Stromal cell of bone marrow (primary cell): Measurements from ENCODE around the gene THBS3.

Experiments
- DNase-seq: peaks from one replicate; pipeline ENCODE4 v3.0.0-alpha.2; 2012; ENCODE audit warnings: low read depth

Gene THBS3

DNA sequence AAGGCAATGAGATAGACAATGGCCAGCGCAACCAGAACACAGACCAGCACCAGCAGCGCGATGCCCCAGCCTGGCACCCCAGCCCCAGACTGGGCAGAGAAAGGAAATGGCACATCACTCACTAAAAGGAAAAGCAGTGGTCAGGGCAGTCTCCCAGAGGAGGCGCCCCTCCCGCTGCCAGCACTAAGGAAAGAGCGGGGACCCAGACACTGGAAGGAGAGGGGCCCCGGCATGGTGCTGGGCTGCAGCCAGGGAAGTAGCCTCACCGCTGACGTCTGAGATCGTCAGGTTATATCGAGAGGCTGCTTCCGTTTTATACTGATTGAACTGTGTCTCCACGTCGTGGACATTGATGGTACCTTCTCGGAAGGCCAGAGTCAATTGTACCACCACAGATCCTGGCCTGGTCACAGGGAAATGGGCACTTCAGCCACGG, 20.2 kb downstream of the THBS3 start:
- DNase-seq: no peak

DNA sequence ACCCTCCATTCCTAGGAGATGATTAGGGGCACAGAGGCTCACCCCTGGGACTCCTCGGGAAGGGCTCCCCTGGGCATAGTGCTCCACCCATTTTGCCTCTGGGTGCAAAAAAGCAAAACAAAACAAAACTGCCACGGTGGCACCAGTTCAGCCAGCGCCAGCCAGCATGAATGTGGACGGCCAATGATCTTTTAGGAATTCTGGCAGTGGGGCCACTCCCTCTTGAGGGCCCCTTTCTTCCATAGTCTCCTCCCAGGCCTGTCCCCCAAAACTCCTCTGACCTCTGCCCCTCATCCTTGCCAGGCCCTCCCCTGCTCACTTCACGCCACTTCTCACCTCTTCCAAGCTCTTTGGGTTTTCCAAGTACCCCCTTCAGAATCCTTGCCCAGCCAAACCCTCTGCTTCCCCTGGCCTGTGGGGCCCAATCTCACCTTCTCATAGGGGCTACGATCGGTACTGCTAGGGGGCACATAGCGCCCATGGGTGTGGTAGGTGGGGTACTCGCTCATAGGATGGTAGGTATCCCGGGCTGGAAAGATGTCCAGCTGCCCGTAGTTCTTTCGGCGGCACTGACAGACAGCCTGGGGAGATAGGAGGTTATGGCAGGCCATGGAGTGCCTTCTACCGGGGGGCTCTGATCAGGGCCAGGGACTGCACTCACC, 20.8 kb downstream of the THBS3 start:
- DNase-seq: no peak

DNA sequence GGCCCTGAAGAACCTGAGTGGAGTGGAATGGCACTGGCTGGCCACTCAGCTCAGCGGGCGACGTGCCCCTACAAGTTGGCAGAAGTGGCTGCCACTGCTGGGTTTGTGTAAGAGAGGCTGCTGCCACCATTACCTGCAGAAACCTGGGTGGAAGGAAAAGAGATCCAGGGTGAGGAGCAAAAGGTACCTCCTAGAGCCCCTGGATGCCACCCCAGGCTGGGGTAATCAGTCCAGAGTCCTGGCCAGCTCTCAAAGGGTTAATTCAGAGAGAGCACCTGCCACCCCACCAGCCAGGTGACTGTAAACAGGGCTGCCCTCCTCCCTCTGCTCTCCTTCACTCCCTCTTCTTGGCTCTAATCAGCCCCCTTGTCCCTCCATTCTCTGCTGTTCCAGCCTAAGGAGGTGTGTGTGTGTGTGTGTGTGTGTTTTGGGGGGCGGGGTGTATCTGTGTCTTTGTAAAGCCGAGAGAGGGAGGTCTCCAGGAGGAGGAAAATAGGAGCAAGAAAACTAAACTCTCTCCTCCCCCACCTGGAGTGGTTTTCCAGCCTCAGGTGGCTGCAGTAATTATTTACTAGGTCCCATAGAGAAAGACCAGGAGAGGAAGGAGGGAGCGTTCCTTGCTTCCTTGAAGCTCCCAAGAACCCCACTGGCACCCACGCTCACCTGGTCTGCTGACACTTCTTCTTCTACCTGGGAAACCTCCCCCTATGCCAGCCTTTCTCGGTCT, 21.5 kb downstream of the THBS3 start:
- DNase-seq: no peak

DNA sequence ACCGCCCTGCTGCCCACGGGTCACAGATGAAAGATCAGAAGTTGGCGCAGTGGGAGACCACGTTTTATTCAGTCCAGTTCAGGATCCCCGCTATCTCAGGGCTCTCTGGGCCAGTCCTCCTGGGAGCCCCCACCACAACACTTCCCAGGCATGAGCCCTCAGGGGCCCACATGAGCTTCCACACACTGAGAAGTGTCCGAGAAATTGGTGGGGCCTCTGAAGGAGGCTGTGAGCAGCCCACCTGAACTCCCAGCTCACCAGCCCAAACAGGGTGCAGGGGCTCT, 22.0 kb downstream of the THBS3 start:
- no peak for DNase-seq

DNA sequence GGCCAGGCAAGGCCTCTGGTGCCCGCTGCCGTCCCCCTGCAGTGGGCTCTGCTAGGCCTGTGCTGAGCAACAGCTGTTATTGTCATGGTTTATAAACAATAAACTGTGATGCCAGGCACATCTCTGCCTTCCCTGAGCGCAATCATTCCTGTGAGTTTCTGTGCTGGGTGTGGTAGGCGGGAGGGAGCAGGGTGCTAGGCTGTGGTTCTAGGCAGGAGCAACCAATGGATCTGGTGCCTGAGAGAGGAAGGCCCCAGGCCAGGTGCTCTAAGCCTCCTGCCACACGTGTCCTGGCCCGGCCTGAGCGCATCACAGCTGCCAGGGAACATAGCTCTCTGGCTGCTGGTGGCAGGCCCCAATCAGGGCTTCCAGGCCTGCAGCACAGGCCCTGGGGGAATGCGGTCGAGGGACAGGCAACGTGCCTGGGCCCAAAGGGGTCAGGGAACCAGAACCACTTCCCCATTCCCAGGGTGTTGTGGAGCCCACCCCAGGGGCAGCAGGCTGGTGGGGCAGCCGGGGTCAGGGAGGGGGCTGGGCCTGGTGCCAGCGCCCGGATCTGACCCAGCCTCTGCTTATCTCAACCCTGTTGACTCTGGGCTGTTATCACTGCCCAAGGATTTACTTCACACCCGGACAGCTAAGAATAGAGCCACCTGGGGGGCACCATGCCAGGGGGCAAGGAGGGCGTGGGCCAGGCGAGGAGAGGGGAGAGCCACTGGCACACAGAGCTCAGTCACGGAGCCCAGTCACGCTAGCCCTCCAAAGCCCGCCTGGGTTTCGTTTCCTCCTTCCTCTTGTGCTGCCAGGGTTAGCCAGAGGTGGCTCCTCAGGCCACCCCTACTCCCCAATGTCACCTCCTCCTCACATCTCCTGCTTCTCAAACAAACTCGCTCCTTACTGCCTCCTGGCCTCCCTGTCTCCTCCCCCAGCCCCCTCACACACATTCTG, 22.6 kb downstream of the THBS3 start:
- no peak for DNase-seq

DNA sequence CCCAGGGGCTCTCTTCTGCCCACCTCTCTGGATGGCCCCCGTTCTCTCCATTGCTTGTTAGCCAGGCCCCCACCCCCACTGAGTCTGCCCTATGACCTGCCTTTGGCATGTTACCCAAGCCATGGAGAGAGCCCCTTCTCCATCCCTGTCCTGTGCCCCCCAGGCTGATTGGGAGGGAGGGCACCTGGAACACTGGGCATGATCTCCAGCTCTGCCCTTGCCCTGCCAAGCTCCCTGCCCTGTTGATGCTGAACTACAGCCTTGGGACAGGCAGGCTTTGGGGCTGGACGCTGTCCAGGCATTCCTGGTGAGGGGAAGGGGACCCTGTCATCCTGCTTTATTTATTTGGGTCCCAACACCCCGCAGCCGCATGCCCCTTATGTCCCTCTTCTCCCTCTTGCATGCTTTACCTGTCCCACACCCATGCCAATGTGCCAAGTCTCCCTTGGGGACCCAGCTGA, 23.3 kb downstream of the THBS3 start:
- DNase-seq: no peak

DNA sequence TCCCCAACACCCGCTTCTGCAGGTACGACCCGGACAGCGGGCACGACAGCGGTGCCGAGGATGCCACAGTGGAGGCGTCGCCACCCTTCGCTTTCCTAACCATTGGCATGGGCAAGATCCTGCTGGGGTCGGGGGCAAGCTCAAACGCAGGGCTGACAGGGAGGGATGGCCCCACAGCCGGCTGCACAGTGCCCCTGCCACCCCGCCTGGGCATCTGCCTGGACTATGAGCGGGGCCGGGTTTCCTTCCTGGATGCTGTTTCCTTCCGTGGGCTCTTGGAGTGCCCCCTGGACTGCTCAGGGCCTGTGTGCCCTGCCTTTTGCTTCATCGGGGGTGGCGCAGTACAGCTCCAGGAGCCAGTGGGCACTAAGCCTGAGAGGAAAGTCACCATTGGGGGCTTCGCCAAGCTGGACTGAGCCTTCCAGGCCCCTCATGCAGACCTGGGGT, 23.9 kb downstream of the THBS3 start:
- no peak for DNase-seq

DNA sequence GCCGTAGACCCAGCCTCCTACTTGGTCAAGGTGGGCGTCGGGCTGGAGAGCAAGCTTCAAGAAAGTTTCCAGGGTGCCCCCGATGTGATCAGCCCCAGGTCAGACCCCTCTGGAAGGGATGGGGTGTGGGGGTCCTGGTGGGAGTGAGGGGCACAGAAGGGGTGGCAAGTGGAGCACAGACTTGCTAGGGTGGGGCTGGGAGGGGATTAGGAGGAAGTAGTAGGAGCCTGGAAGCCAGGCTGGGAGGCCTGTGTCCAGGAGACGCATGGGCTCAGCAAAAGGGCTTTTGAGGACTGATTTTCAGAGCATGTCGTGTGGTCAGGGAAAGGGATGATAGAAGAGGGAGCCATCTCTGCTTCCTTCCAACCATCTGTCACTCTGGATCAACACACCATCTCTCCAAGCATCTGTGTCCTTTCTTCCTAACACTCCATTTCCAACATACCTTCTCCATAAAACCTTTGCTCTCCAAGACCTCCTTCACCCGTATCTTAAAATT, 25.6 kb downstream of the THBS3 start:
- DNase-seq: no peak

DNA sequence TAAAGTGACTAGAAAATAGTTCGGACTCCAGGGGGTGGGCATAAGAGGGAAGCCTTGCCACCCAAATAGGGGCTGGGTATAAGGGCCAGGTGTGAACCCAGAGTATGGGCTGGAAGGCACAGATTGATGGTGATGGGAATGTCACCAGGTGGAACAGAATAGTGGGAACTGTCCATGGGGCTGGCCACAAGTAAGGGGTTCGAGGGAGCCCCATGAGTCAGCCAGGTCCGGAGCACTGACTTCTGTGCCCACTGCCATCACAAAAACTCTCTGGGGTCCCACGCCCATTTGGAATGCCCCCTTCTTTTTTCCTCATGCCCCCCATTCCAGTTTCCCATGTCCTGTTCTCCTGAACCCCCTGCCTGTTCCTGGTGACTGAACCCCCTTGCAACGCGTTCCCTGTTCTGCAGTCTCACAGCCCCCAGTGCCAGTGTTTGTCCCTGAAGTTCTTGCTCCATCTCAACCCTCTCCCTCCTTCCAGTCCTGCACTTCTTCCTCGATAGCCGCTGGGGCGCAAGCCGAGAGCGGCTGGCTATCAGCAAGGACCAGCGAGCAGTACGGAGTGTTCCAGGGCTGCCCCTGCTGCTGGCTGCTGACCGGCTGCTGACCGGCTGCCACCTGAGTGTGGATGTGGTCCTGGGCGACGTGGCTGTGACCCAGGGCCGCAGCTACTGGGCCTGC, 26.2 kb downstream of the THBS3 start:
- no peak for DNase-seq

DNA sequence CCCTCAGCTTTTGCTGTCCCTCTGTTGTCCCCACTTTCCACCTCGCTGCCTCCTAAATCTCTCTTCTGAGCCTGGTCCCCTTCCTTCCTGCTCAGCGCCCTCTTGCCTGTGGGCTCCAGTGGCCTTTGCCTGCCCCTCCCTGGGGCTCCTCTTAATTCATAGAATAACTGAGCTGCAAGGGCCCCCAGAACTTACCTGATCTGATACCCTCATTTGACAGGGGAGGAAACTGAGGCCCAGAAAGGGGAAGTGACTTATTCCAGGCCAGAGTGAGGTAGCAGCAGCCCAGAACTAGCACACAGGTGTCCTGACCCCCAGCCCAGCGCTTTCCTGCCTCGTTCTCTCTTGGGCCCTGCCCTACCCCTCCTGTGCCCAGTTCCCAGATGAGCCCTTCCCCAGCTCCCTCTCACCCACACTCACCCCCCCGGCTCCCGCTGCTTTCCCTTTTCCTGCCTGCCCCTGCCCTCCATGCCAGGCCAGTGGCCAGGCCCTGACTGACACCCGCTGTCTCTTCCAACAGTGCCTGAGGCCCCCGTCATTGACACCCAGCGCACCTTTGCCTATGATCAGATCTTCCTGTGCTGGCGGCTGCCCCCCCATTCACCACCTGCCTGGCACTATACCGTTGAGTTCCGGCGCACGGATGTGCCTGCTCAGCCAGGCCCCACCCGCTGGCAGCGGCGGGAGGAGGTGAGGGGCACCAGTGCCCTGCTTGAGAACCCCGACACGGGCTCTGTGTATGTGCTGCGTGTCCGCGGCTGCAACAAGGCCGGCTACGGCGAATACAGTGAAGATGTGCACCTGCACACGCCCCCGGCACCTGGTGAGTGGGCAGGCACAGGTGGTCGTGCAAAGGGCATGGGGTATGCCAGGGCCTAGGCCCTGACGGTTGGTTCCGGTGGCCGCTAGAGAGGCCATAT, 28.3 kb downstream of the THBS3 start:
- no peak for DNase-seq

DNA sequence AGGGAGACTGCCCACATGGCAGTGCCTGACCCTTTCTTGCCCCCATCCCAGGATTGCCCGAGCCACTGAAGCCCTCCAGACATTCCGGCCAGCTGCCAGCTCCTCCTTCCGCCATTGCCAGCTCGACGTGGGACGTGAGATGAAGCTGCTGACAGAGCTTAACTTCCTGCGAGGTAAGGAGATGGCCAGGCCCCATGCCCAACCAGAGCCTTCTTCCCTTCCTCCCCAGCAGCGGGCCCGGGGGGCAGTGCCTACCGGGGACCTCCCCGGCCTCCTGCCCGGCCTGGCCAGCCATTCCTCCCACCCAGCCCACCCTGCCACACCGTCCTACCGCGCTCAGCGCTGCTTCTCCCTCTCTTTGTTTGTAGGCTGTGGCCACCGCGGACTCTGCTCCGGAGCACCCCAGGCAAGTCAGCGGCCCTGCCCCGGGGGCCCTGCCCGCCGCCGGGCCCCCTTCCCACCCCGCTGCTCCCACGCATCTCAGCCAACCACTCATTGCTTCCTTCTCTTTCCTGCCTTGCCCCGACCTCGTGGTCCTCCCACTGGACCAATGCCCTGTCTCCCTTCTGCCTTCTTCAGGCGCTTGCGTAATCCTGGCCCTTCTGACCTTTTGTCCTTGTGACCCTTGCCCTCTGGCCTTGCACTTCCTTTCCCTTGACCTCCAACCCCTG, 29.1 kb downstream of the THBS3 start:
- DNase-seq: no peak

DNA sequence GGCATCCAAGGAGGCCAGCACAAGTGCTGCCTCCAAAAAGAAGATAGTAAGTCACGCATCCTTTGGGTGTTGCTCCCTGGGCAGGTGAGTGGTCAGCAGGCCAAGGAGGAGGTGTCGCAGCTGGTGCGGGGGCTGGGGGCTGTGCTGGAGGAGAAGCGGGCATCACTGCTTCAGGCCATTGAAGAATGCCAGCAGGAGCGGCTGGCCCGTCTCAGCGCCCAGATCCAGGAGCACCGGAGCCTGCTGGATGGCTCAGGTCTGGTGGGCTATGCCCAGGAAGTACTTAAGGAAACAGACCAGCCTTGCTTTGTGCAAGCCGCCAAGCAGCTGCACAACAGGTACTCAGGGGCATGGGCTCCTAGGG, 29.8 kb downstream of the THBS3 start:
- no peak for DNase-seq

DNA sequence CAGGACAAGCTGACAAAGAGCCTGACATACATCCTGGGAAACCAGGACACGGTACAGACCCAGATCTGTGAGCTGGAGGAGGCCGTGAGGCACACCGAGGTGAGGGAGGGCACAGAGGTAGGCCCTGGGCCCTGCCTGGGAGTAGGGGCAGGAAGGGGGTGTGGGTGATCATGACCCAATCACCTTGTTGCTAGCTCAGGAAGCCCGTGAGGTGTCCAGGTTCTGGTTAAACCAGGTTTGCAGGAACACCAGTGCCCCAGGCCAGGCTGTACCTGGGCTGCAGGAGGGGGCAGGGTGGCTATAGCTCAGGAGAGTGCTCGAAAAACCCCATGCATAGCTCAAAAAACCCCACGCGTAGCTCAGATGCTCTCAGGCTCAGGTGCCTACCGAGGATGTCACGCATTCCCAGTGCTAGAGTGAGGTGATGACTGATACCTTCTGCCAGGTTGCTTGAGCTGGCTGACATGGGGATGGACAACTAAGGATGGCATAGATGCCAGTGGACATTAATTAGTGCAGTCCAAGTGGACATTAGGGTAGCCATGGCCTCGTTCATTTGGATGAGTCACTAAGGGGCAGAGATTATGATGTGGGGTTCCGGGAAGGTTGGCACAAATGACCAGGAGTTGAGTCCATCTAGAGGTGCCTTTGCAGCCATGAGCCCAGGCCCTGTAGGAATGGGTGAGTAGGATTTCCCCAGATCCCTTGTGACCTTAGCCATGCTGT, 30.3 kb downstream of the THBS3 start:
- no peak for DNase-seq

DNA sequence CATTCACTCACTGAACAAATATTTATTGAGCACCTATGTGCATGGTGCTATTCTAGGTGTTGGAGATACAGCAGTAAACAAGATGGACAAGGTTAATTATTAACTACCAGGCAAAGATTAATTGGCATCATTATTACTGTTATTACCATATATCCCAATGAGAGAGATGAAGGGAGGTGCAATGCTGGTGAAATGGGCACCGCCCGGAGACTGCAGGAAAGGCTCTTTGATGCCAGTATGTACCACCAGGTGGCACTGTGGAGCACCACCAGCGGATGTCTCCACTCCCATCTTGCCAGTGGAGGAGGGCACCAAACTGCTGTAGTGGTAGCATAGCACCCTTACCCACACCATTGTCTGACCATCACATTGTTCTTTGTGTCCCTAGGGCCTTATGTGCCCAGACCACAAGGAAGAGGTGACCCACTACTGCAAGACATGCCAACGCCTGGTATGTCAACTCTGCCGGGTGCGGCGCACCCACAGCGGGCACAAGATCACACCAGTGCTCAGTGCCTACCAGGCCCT, 31.1 kb downstream of the THBS3 start:
- peak; percentile 56 for DNase-seq

DNA sequence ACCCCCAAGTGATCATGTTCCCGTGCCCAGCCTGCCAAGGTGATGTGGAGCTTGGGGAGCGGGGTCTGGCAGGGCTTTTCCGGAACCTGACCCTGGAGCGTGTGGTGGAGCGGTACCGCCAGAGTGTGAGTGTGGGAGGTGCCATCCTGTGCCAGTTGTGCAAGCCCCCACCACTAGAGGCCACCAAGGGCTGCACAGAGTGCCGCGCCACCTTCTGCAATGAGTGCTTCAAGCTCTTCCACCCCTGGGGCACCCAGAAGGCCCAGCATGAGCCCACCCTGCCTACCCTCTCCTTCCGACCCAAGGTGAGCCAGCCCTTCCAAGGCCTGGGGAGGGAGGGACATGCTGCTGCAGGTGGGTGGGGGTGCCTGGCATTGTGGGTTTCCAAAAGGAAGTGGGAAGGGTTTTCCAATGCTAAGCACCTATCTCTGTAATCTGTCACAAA, 31.7 kb downstream of the THBS3 start:
- no peak for DNase-seq

DNA sequence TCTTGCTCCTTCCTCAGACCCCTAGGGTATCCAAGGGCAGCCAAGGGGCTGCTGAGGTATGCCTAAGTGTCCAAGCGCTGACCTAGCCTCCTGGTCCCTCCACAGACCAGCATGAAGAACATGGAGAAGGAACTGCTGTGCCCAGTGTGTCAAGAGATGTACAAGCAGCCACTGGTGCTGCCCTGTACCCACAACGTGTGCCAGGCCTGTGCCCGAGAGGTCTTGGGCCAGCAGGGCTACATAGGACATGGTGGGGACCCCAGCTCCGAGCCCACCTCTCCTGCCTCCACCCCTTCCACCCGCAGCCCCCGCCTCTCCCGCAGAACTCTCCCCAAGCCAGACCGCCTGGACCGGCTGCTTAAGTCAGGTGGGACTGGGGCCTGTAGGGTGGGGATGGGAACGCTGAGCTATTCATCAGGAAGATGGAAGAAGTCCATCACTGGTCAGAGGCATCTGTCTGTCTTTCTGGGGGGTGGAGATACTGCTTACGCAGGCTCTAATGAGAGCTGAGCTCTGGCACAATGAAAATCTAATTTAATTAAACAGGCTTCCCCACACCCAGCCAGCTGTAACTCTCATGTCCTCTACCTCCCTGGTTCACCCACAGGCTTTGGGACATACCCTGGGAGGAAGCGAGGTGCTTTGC, 32.3 kb downstream of the THBS3 start:
- no peak for DNase-seq

DNA sequence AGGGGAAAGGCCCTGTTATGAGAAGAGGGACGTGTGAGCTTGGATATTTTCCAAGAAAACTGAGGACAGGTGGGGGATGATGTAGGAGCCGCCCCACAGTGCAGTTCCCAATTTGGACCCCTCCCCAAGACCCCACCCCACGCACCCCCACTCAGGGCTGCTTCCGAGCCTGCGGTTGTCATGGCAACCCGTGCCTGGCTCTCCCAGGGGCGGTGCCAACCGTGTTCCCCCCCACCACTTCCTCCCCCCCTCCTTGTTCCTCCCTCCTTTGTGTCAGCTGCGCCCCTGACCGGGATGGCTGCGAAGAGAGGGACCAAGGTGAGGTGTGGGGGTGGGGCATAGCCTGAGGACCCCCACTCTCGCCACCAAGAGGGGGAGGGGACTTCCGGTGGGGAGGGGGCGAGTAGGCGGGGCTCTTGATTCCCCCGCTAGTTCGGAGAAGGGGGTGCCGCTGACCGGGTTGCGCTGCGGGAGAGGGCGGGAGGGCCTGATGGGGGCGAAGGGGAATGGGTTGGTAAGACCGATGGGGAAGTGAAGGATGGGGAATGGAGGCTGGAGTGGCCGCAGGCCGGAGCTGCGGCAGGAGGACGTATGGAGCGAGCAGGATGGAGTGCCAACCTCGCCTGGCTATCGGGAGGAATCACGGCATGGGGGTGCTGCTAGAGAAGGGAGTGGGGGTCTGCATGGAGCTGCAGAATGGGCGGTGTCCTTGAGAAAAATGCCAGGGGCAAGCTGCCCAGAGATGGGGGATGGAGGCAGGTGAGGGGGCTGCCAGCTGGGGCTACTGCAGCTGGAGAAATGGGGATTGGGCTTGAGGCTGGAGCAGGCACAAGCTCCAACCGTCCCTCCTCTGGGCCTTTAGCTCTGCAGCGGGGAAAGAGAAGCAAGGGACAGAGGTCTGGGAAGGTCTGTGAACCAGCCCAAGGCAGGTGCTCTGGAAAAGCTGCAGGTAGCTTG, 33.1 kb downstream of the THBS3 start:
- DNase-seq: no peak
